PC-9 (cell line): ENCODE data around the gene TTLL8.

ENCODE experiments used
- EZH2 ChIP-seq: fragments of 200-600 bp; sonication (generic); IDR thresholded peaks from 2 replicates; pipeline ENCODE4 v1.8.0; 2017; ENCODE audit warnings: antibody characterized with exemption, low read depth
- TF ChIP-seq, protein P1 (sequence below): fragments of 200-600 bp; sonication (generic); conservative IDR thresholded peaks from 2 replicates; pipeline ENCODE4 v1.6.1; 2017; ENCODE audit warnings: mixed run types, antibody characterized with exemption, mild to moderate bottlenecking, moderate library complexity

DNA sequence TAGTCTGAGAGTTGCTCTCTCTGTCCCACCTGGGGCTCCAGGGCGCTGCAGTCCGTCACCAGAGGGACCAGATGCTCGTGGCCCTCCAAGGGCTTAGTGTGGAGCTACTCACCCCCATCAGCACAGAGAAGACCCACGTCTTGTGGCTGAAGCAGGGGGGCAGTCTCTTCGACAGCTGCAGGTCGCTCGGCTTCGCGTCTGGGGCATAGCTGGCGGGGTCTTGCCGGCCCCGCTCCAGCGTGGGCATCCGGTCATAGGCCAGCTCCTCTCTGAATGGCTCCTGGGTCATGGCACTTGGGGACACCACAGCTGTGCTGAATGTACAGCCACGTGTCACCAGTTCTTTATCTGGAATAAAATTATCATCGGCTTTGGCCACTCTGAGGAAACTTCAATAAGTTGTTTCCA, 26.5 kb upstream of the TTLL8 start:
- TF ChIP-seq, protein P1, sequence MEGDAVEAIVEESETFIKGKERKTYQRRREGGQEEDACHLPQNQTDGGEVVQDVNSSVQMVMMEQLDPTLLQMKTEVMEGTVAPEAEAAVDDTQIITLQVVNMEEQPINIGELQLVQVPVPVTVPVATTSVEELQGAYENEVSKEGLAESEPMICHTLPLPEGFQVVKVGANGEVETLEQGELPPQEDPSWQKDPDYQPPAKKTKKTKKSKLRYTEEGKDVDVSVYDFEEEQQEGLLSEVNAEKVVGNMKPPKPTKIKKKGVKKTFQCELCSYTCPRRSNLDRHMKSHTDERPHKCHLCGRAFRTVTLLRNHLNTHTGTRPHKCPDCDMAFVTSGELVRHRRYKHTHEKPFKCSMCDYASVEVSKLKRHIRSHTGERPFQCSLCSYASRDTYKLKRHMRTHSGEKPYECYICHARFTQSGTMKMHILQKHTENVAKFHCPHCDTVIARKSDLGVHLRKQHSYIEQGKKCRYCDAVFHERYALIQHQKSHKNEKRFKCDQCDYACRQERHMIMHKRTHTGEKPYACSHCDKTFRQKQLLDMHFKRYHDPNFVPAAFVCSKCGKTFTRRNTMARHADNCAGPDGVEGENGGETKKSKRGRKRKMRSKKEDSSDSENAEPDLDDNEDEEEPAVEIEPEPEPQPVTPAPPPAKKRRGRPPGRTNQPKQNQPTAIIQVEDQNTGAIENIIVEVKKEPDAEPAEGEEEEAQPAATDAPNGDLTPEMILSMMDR, result no peak
- TF ChIP-seq EZH2, result no peak
